Esophagus muscularis mucosa (tissue), 4 donors: Measurements from ENCODE around the gene MT1B. TPM values are rescaled to one million over a fixed set of nuclear protein-coding genes. Genes with fewer than 3 reads are reported as not detected.
"Not testable (repeated sequence)": the region's sequence is repeated elsewhere in the genome, so short reads cannot be mapped to it uniquely, and the experiment has no call there.

ENCODE experiments used
- DNase-seq: peaks from one replicate; pipeline ENCODE4 v3.0.0-alpha.2; 2017; ENCODE audit errors: extremely low spot score
- H3K27ac ChIP-seq, 4 donors: fragments of 200-600 bp; sonication (generic); replicated peaks in 1 of 4; 1 replicate in 3 of 4; 2 replicates in 1 of 4; pipeline ENCODE4 v1.5.1; 2016 to 2019; ENCODE audit warnings: mild to moderate bottlenecking in 1 of 4
- H3K27me3 ChIP-seq, 4 donors: fragments of 200-600 bp; sonication (generic); one replicate each; pipeline versions ENCODE4 v1.5.1 to v1.6.0; 2016 to 2019
- H3K36me3 ChIP-seq, 4 donors: fragments of 200-600 bp; sonication (generic); one replicate each; pipeline ENCODE4 v1.5.1; 2016 to 2019
- H3K4me1 ChIP-seq, 4 donors: fragments of 200-600 bp; sonication (generic); one replicate each; pipeline ENCODE4 v1.5.1; 2016 to 2019
- H3K4me3 ChIP-seq, 4 donors: fragments of 200-600 bp; sonication (generic); 1 replicate in 2 of 4; 2 replicates in 2 of 4; pipeline ENCODE4 v1.5.1; 2016 to 2019; ENCODE audit warnings: mild to moderate bottlenecking in 4 of 4, moderate library complexity in 1 of 4
- H3K9me3 ChIP-seq, 4 donors: fragments of 200-600 bp; sonication (generic); 1 replicate in 3 of 4; 2 replicates in 1 of 4; pipeline ENCODE4 v1.5.1; 2016 to 2019
- CTCF ChIP-seq, 3 experiments: fragments of 200-600 bp in 2 of 3; fragments of 450-650 bp in 1 of 3; sonication (generic) in 2 of 3; IDR thresholded peaks; one replicate each; pipeline ENCODE4 v1.5.1; 2017 to 2019; ENCODE audit warnings: antibody characterized with exemption in 3 of 3, mild to moderate bottlenecking in 2 of 3, moderate library complexity in 1 of 3
- EP300 ChIP-seq: sonication (generic); formaldehyde crosslinking; IDR thresholded peaks from one replicate; pipeline ENCODE4 v1.6.1; 2017; ENCODE audit warnings: antibody characterized with exemption
- POLR2A ChIP-seq: fragments of 450-650 bp; IDR thresholded peaks from one replicate; pipeline ENCODE4 v1.6.1; 2017; ENCODE audit warnings: antibody characterized with exemption, moderate library complexity, mild to moderate bottlenecking, low read depth
- POLR2AphosphoS5 ChIP-seq, 2 donors: sonication (generic); formaldehyde crosslinking; IDR thresholded peaks; one replicate each; pipeline ENCODE4 v1.6.1; 2017; ENCODE audit warnings: antibody characterized with exemption in 2 of 2
- WGBS: methylation state at CpG from one replicate; pipeline ENCODE4 v1.1.5; 2018; 5-methylcytosine and 5-hydroxymethylcytosine counted together
- intact Hi-C: fragments of 100-400 bp; cut with DNase I; formaldehyde crosslinking; loops from one replicate; pipeline ENCODE4 v1.15.1; 2023
- total RNA-seq, 4 donors: library from RNA; depleted of rRNA; stranded (reverse); fragments of >200 nt; gene quantifications; one replicate each; pipeline versions ENCODE4 v1.1.0 to v1.2.1, GENCODE V29; 2016

Gene MT1B
- total RNA-seq, 4 donors from 2014 or later, result not detected

GRCh38 chr16:56662357-56663354, 11.0 kb downstream of the MT1B start:
- 21% methylated on average over 30 of the region's 48 CpGs for WGBS
- no peak for DNase-seq
- Histone ChIP-seq H3K27ac (no peak overlapping the region), H3K36me3 (no peaks in the 10 kb centered on the region), H3K4me1 (peaks cover 19 to 26% (median 24%) of the 10 kb centered on the region in 4 donors), H3K9me3 (no peaks in the 10 kb centered on the region), H3K4me3 (peak overlapping the region in 3 of 4 donors; percentile 22 to 43 (median 22)), H3K27me3 (peaks cover 0 to 99% (median 33%) of the 10 kb centered on the region in 4 donors)
- TF ChIP-seq POLR2AphosphoS5 (IDR thresholded peaks at IDR 0.05) (no peak), CTCF (IDR thresholded peaks at IDR 0.05) (no peak), EP300 (no peak), POLR2A (no peak)
- intact Hi-C loops, result no loop called here

- TF ChIP-seq EP300, result no peak
- no peak for TF ChIP-seq CTCF (IDR thresholded peaks at IDR 0.05)
- no peak for TF ChIP-seq POLR2A
- TF ChIP-seq POLR2AphosphoS5 (IDR thresholded peaks at IDR 0.05), result no peak
- intact Hi-C loops, result no loop called here
- peaks cover 16 to 30% (median 23%) of the 10 kb centered on the region in 4 donors for H3K4me1 ChIP-seq
- H3K4me3 ChIP-seq, result no peak overlapping the region
- H3K36me3 ChIP-seq, result no peaks in the 10 kb centered on the region
- 93% methylated on average over 1 of the region's 1 CpG for WGBS
- H3K27me3 ChIP-seq, result peaks cover 4 to 100% (median 37%) of the 10 kb centered on the region in 4 donors
- no peaks in the 10 kb centered on the region for H3K9me3 ChIP-seq
- H3K27ac ChIP-seq, result no peak overlapping the region
- DNase-seq, result no peak
Observed at GRCh38 chr16:56664506-56664905, 12.8 kb downstream of the MT1B start.

- peaks cover 4 to 100% (median 46%) of the 10 kb centered on the region in 4 donors for H3K27me3 ChIP-seq
- H3K4me3 ChIP-seq, DNase-seq, intact Hi-C loops, H3K9me3 ChIP-seq, H3K27ac ChIP-seq, H3K36me3 ChIP-seq: not testable (repeated sequence)
- WGBS, result 70% methylated on average over 8 of the region's 8 CpGs
- peaks cover 18 to 38% (median 29%) of the 10 kb centered on the region in 4 donors for H3K4me1 ChIP-seq
Observed at GRCh38 chr16:56665286-56666261, 13.9 kb downstream of the MT1B start.

GRCh38 chr16:56667581-56668571, 16.2 kb downstream of the MT1B start, which contains the start of gene MT1G:
MT1G (minus strand) TSS chr16:56668065; CDS start chr16:56667993, 72 bp downstream.
- Histone ChIP-seq H3K9me3 (no peaks in the 10 kb centered on the region), H3K4me1 (peaks cover 16 to 32% (median 25%) of the 10 kb centered on the region in 4 donors), H3K4me3 (peak within 1 kb of the TSS; percentile 16 to 43 (median 26)), H3K27me3 (peaks cover 4 to 100% (median 41%) of the 10 kb centered on the region in 4 donors), H3K27ac (no peak within 1 kb of the TSS), H3K36me3 (no peaks in the 10 kb centered on the region)
- WGBS, result 14% methylated on average over 44 of the region's 46 CpGs
- peak in 1 of 2 donors; percentile 64 for TF ChIP-seq POLR2AphosphoS5 (IDR thresholded peaks at IDR 0.05)
- no peak for TF ChIP-seq EP300
- no peak for DNase-seq
- intact Hi-C loops, result no loop called here
